GM19099 (cell line): ENCODE results near the gene MAGEH1.

Source experiments
- POLR2A ChIP-seq: IDR thresholded peaks from 3 replicates; pipeline ENCODE4 v1.6.1; 2011; ENCODE audit warnings: low read depth; ENCODE audit not compliant: insufficient read length; ENCODE audit errors: extremely low read depth

MAGEH1 gene, protein sequence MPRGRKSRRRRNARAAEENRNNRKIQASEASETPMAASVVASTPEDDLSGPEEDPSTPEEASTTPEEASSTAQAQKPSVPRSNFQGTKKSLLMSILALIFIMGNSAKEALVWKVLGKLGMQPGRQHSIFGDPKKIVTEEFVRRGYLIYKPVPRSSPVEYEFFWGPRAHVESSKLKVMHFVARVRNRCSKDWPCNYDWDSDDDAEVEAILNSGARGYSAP

DNA sequence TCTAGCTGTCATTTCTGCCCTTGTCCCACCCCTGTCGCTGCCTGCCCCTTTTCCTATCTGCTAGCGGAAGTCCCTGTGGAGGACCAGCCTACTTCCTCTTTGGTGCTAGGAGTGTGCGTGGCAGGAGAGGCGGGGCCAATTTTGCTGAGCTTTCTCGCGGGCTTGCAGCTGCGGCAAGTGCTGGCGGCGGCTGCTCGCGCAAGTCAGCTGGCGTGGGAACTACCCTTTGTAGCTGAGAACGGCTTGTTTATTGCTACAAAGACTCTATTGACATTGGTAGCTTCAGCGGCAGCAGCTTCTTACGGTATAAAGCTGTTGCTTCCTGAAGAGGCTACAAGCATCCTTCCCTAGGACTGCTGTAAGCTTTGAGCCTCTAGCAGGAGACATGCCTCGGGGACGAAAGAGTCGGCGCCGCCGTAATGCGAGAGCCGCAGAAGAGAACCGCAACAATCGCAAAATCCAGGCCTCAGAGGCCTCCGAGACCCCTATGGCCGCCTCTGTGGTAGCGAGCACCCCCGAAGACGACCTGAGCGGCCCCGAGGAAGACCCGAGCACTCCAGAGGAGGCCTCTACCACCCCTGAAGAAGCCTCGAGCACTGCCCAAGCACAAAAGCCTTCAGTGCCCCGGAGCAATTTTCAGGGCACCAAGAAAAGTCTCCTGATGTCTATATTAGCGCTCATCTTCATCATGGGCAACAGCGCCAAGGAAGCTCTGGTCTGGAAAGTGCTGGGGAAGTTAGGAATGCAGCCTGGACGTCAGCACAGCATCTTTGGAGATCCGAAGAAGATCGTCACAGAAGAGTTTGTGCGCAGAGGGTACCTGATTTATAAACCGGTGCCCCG, at the start of gene MAGEH1:
MAGEH1 (plus strand) TSS at position 138 of the 843 bp plus-strand sequence; CDS start at position 386, 248 bp downstream.
- peak; percentile 57 for TF ChIP-seq POLR2A

DNA sequence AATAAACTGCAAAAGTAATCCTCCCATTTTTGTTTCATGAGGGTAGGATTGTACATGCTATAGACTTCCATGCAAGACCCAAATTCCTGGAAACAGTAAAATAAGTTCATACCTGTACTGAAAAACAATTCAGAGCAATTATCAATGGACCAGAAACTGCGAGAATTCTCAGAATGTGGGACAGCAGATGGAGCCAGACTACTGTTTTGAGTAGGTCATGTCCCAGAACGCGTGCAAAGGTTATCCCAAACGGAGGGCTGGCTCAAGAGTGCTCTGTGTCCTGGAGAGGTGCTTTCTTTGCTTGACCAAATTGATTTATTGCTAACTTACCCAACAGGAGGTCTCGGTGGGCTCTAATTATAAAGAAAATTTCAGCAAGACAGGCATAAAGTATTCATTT, 1.7 kb upstream of the MAGEH1 start:
- TF ChIP-seq POLR2A = no peak

DNA sequence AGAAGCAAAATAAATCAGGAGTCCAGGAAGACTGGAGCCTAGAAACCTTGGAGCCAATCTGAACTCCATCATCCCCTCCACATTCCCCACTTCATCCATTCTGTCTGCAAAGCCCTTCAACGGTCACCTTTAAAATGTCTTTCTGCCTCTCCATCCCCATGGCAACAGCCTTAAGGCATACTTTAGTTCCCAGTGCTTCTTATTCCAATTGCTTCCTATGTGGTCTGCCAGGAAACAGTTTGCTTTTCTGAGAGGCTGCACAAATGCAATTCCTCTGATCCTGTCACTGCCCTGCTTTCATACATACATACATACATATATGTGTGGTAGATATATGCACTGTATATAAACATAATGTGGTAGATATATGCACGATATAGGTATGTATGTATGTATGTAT, 786 bp upstream of the MAGEH1 start:
- no peak for TF ChIP-seq POLR2A

DNA sequence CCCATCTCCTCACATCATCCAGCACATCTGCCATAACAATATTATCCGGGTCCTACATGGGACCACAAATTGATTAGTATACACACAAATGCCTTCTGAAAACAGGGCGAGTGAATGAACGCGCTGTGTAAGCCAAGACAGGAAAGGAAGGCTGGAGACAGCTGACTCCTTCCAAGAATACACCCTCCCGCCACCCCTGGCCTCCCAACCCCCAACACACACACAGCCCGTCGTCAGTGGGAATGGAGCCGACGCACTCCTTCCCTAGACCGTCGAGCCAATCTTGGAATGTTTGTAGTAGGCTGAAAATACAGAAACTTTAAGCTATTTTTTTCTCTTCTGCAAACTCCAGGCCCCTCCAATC, 319 bp upstream of the MAGEH1 start:
- TF ChIP-seq POLR2A = no peak

DNA sequence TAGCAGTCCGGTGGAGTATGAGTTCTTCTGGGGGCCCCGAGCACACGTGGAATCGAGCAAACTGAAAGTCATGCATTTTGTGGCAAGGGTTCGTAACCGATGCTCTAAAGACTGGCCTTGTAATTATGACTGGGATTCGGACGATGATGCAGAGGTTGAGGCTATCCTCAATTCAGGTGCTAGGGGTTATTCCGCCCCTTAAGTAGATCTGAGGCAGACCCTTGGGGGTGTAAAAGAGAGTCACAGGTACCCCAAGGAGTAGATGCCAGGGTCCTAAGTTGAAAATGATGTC, 852 bp downstream of the MAGEH1 start:
- TF ChIP-seq POLR2A = no peak

DNA sequence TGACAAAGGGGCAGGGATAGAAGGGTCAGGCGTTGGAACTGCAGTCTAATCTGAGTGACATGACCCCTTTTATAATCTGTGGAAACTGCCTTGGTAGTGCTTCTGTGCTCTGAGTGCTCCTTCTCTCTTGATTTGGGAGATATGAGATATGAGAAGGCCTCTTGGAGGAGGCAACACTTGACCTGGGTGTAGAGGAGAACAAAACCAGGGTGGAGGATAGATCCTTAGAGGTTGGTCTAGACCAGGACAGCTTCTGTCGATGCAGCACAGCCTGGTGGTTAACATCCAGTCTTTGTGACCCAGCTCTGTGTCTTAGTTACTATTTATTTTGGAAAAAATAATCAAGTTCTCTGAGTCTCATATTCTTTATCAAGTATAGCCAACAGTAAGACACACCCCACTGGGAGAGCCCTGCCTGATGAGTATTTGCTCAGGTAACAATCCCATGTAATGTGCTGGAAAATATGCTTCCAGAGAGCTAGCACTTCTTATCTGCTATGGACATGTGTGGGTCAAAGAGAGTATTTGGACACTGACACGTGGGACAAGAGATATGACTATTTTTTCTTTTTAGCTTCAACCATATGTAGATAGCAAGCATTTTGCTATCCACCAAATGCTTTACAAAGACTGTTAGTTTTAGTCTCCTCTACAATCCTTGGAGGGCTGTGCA, 28.6 kb downstream of the MAGEH1 start:
- no peak for TF ChIP-seq POLR2A

DNA sequence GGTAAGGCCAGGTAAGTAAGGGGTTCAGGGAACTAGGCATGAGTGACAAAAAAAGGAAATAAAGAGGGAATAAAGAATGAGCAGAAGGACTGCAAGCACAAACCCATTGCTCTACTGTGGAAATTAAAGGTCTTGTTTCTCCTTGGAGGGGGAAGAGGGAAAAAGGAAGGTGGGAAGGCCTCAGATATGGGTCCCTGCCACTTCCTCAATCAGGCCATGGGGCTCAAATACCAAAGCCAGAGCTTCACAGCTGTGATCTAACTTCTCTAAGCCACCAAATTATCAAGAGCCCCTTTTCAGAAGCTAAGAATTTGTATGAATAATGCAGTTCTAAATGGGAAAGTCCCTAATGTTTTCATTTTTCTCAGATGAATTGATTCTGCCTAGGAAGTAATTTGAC, 33.0 kb downstream of the MAGEH1 start:
- no peak for TF ChIP-seq POLR2A

DNA sequence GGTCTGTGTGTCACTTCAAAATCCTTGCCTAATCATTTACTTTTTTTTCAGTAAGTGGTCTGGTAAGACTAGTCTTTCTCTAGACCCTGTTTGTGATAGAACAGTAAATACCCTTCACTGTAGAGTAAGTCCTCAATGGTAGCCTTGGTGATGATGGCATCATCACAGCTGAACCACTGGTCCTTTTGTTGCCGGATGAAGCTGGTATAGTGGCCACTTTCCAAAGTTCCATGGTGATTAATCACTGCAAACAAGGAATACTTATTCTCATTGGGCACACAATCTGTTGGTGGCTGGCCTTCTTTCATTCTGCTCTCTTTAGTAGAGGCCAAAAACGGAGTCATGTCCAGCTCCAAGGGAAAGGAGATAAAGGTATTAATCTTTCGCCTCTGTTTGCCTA, 34.8 kb downstream of the MAGEH1 start:
- TF ChIP-seq POLR2A = no peak

DNA sequence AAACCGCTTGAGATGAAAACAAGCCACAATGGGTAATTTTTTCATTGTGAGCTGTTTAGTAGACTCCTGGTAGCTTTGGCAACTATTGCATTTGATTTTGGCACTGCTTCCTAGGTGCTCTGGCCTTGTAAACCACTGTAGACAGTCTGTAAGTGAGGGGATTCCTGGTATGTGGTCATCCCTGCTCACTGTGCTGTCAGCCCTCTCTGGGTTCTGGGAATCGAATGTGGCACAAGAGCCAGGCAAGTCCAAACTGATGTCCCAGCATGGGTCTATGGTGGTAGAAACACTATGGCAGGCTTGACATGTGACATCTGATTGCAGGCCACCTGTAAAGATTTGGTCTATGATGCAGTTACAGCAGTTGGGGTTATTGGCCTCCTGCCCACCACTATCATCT, 35.2 kb downstream of the MAGEH1 start:
- no peak for TF ChIP-seq POLR2A

DNA sequence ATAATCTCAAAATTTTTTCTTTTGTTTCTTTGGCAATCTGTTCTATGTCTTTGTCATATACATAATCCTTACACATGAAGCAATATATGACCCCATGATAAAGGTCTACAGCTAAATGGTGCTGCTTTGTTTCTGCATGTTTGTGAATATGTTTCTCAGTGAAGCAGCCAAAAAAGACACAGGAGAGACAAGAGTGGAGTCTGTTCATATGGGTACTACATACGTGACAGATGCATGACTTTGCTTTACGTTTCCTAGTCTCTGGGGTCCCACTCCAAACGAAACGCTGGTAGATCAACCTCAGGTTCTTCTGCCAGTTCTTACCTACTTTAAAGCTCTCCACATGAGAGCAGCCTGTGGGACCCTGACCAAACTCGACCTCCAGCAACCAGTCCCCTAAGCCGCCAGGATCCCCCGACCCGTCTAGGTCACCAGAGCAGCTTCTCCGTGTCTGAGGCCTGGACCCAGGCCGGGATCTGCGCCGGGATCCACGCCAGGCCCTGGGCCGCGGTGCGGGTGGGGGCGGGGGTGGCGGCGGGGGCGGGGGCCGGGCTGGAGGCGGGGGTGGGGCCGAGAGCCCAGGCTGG, 36.2 kb downstream of the MAGEH1 start:
- no peak for TF ChIP-seq POLR2A

DNA sequence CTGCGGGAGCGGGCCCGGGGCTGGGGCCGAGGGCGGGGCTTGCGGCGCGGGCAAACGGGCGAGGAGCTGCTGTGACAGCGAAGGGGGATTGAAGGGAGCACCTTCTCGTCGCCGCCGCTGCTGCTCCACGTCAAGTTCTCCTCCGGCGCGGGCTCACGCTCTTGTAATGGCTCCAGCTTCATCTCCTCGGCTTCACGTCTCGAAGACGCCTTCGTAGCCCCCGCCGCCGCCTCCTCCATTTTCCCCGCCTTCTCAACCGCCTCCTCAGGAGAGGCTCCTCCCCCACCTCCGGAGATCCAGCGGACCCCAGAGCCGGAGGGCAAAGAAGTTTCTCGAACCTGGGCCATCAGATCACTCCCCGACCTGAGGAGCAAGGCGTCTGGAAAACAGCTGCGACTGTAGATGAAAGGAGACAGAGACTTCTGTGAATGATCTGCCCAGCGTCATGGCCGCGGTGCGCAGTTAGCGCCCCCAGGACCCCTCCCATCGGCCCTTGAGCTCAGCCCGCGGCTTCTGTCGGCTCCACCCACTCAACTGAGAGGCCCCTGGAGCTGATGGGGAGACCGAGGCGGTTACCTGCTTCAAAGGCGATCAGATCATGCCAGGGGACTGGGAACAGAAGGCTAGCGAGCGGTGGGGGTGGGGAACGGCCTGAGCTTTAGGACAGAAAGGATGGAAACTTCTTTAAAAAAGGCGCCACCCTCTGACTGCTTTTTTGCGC, 36.8 kb downstream of the MAGEH1 start:
- peak; percentile 39 for TF ChIP-seq POLR2A

DNA sequence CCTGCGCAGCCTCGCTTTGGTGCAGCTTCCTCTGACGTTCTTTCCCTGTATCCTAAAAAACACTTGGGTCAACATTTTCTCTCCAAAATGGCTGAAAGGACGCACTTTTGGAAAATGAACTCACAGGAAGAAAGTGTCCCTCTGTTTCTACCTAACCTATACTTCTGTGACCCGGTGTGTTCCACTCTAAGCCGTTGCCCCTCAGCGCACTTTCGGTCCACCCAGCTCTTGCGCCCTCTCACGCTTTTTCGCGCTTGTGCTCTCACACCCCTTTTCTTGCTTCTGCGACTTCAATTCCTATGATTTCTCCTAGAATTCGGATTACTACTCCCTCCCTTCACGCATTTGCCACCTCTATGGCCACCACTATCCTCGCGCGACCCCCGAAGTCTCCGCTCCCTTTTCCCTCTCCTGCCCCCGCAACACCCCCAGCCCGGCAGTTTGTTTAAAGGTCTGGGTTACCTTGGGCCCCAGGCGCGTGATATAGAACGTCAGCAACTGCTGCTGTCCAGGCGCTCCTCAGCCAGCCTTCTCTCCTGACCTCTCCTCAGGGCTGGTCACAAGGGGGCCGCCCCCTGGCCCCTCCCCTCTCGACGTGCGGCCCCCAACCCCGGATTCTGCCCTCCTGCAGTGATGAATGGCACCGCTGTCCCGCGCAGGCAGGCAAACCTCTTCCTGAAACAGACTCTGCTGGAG, 37.5 kb downstream of the MAGEH1 start, which contains the start of gene USP51:
USP51 (minus strand) TSS at position 535 of the 696 bp plus-strand sequence. CDS start 909 bp downstream, outside the sequence.
- TF ChIP-seq POLR2A = no peak

DNA sequence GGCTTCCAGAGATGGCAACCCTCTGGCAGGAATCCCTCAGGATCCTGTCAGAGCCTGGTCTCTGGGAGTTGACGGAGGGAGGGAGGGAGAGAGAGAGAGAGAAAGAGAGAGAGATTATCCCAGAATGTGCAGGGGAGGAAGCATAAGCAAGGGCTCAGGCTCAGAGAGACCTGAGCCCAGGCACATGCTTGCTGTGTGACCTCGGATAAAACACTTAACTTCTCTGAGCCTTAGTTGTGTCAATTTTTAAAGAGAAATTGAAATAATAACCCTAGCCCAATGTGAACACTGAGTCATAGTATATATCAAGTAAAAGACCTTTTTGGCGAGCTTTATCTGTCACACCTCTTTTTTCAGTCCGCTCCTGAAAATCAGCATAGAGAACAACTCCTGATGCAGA, 38.2 kb downstream of the MAGEH1 start:
- TF ChIP-seq POLR2A = no peak

DNA sequence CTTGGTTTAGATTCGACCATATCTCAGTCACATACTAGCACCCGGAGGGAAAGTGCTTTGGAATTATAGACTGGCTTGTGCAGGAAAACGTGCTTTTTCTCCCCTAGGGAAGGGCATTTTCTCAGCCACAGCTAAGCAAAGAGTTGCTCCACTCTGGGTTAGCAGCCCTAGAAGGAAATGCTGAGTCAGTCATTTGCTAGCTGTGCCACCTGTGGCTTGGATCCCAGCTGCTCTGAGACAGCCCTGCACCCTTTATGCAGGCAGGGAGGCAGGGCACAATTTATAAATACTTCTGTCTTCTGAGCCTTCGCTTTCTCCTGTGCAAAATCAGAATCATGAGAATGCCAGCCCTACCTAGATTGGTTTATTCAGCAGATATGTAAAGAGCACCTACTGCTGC, 39.0 kb downstream of the MAGEH1 start:
- TF ChIP-seq POLR2A = no peak
